ENCODE results near the gene GALNT9.
"Not testable (repeated sequence)": the region's sequence is repeated elsewhere in the genome, so short reads cannot be mapped to it uniquely, and the experiment has no call there.

Gene GALNT9

DNA sequence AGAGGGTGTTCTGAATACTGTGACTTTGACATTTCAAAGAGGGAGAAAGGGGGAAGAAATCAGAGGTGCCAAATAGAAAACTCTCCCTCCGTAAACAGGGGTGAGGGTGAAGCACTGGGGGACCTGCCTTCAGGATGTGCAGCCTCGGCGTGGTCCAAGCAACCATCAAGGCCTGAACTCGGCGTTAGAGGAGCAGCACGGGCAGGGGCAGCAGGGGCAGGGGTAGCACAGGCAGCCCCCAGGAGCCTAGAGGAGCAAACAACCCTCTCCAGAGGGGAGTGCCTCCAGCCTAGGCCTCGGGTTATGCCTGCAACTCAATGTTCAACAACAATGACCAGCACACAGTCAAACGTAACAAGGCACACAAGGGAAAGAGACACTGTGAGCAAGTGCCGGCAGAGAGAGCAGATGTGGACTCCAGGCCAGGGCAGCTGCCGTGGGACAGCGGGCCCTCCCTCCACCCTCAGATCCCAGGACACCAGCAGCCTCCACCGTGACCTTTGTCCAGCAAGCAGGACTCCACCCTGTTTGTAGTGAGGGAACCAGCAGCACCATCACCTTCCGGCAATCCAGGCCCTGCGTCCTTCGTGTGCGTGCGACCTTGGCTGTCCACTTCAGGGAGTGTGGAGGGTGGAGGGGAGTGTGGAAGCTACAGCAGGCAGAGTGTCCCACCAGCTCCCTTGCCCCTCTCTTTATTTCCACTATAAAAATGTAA lies 18.0 kb downstream of the GALNT9 start:
- DNase-seq, result no peak

DNA sequence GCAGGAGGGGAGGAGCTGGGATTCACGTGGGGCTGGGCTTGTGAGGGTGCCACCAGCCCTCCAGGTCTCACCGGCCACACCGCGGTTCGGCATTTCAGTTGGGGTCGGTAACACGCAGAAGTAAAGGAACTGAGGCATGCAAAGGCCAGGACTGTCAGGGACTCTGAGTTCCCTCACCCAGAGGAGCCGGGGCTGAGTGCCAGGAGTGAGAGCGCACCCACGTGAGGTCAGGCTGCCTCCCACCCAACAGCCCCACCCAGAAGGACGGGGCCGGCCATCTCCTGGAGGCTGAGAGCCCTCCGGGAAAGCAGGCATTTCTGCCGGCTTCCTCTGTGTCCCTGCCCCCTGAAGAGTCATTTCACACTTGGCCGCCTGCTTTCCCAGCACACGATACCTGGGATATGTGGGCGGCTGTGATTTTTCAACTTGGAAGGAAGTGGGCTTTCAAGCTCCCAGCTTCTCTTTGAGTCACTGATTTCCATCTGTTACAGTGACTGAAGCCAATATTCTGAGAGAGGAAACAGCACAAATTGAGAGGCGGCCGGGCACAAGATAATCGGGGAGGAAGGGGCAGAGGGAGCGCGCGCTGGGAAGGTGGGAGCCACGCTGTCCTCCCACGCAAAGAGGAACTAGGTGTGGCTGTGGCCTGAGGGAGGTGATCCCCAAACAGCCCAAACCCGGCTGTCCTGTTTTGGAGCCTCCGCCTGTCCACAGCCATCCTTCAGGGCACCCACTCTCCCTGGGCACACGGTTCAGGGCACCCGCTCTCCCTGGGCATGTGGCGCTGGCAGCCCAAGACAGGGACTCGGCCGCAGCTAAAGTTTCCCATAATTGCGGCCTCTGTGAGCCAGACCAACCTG lies 19.0 kb downstream of the GALNT9 start:
- DNase-seq, result no peak

DNA sequence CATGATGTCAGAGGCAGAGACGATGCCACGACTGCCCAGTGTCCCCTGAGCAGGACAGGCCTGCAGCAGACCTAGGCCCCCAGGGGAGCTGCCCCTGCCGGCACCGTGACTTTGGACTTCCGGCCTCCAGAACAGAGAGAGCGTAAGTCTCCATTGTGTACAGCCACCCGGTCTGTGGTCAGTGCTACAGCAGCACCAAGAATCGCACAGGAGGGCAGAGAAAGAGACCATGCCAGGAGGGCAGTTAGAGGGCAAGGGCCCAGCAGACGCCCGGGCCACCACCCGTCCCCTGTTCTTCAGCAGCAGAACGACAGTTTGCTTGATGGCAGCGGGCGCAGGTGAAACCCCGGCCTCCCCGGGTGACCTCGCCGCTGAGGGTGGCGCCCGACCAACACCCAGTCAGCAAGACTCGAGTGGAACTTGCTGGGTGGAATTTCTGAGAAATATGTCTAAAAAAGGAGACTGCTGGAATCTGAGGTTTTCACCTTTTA lies 19.7 kb downstream of the GALNT9 start:
- DNase-seq, result no peak

DNA sequence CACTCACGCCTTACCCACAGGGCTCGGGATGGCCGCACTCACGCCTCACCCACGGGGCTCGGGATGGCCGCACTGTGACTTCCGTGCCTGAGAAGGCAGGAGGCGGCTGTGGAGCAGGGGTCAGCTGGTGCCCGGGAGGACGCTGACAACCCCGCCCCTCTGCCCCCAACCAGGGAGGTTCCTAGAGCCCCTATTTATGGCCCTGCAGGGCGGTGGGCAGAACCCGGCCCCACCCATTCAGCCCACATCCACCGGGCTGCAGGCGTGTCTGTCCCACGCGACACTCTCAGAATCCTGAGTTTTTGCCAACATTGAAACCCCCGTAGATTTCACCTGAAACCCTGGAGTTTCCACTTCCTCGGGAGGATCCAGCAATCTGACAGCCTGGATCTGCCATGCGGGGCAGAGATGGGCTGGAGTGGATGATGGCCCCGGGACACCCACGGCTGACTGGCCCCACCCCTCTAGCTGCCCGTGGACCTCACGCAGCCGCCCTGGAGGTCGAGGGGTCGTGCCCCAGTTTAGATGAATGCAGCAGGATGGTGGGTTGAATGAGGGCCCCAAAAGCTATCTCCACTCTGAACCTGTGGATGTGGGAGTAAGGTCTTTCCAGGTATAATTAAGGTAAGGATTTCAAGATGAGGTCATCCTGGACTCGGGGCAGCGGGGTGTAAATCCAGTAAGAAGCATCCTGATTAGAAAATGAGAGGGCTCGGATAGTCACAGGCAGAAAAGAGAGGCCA lies 20.4 kb downstream of the GALNT9 start:
- DNase-seq, result no peak

DNA sequence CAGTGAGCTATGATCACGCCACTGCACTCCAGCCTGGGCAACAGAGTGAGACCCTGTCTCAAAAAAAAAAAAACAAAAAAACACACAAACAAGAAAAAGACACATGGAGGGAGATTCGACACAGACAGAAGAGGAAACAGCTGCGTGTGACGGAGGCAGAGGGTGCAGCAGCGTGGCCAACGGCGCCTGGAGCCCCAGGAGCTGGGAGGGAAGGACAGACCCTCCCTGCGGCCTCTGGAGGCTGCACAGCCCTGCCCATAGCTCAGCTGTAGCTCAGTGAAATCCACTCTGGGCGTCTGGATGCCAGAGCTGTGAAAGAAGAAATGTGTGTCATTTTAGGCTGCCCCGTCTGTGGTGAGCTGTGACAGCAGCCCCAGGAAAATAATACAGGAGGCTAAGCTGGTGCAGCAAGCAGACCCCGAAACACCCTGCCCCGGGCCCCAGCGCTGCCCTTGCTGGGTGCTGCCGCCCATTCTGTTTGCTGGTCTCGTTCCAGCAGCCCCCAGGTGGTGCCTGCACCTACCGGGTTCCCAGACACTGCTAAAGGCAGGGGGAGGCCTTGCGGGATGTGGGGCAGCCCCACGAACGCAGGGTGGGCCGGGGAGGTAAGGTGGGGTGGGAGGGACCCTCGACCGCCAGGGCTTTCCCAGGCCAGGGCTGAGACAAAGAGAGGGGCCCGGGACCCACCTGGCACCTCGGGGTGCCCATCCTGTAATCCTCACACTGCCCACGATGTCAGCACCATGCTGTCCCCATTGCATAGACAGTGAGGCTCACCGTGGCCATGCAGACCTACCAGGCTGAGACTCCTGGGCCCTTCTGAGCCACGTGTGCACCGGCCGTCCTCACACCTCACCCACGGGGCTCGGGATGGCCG lies 21.2 kb downstream of the GALNT9 start:
- DNase-seq, result no peak

DNA sequence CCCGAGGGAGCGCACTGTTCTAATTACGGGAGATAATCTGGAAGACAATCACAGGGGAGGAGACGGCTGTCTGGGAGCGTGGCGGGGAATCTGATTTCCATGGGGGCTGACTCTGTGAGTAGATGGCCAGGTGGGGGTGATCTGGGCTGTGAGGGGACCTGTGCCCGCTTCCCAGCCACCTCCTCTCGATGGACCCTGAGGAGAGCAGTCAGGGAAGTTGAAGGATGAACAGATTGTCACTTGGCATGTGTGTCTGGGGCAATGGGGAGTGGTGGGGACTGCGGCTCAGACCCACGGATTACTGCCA lies 22.6 kb downstream of the GALNT9 start:
- DNase-seq, result no peak

DNA sequence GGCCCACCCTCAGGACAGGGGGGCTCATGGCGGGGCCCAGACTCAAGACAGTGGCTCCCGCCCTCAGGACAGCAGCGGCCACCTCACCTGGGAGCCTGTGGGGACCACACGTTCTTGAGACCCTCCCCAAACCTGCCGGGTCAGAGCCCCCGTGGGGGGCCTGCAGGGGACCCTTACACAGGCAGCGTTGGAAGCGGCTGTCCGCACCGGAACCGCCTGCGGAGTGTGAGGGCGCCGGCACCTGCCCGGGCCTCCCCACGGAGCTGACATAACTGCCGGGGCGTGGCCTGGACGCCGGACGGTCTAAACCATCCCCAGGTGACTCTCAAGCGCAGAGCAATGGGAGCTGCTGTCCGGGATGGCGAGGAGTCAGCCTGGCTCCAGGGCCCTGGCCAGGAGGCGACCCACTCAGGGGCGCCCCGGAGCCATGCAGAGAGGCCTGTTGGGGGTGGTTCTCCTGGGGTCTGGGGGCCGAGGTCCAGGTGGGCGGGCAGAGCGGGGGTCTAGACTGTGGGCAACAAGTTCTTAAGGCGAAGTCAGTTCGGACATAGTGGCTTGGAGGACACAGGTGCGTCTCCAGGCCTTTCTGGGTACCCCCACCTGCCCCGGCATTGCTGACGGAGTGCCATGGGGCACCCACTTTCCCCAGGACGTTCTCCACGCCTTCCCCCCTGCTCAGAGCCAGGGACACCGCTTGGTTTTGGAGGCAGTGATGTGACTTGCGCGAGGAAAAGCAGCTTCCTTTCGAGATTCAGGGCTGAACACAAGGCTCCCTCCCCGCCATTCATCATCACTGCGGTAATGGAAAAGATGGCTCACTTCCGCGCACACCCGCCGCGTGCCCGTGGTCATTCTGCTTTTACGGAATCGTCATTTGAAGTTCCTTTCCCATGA lies 23.2 kb downstream of the GALNT9 start:
- no peak for DNase-seq

DNA sequence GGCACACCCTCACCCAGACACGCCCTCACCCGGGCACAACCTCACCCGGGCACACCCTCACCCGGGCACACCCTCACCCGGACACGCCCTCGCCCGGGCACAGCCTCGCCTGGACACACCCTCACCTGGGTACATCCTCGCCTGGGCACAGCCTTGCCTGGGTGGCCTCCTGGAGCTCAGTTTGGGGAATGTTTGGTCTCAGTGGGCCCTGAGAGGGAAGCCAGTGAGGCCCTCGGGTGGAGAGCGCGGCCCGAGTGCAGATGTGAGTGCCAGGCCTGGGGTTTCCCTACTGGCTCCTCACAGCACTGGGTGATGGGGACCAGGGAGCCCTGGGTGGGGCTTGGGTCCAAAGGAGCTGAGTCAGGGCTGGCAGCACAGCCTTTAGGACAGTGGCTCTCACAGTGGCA lies 23.8 kb downstream of the GALNT9 start:
- DNase-seq, result no peak

DNA sequence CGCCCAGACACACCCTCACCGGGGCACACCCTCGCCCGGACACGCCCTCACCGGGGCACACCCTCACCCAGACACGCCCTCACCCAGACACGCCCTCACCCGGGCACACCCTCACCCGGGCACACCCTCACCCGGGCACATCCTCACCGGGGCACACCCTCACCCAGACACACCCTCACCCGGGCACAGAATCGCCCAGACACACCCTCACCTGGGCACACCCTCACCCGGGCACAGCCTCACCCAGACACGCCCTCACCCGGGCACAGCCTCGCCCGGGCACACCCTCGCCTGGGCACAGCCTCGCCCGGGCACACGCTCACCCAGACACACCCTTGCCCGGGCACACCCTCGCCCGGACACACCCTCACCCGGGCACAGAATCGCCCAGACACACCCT lies 24.5 kb downstream of the GALNT9 start:
- not testable (repeated sequence) for DNase-seq

DNA sequence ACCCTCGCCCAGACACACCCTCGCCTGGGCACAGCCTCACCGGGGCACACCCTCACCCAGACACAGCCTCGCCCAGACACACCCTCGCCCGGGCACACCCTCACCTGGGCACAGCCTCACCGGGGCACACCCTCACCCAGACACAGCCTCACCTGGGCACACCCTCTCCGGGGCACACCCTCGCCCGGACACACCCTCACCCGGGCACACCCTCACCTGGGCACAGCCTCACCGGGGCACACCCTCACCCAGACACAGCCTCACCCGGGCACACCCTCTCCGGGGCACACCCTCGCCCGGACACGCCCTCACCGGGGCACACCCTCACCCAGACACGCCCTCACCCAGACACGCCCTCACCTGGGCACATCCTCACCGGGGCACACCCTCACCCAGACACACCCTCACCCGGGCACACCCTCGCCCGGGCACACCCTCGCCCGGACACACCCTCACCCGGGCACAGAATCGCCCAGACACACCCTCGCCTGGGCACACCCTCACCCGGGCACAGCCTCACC lies 25.5 kb downstream of the GALNT9 start:
- DNase-seq, result not testable (repeated sequence)

DNA sequence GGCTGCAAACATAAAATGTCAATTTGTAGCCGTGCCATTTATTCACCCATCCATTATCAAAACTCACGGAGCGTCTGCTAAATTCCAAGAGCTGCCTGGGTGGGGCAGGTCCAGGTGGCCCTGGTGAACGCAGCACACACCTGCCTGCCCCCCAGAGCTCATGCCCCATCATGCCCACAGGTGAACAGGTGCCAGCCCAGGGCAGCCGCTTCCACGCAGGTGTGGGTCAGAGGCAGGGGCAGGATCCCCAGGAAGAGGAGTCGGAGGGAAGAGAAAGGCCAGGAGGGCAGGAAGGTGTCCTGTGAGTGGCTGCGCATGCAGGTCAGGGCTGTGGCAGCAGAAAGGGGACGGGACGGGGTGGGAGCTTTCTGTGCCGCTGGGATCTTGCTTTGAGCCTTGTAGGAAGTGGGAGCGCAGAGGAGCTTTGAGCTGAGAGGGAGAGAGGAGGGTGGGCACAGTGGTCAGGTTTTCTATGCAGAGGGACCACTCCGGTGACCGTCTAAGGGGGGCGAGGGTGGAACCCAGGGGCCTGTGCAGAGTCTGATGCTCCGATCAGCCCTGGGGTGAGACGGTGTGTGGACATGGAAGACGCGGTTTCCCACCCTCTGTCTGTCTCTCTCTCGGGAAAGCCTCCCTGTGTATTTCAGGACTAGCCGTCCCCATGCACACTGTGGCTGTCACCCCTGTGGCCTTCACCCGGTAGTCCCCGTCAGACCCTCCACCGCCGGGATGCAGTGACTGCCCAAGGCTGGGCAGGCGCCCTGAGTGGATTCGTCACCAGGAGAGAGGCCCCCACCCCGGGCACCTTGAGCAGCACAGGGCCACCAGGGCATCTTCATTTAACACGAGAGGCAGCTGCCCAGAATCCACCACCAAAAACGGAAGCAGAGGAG lies 26.7 kb downstream of the GALNT9 start:
- DNase-seq, result no peak

DNA sequence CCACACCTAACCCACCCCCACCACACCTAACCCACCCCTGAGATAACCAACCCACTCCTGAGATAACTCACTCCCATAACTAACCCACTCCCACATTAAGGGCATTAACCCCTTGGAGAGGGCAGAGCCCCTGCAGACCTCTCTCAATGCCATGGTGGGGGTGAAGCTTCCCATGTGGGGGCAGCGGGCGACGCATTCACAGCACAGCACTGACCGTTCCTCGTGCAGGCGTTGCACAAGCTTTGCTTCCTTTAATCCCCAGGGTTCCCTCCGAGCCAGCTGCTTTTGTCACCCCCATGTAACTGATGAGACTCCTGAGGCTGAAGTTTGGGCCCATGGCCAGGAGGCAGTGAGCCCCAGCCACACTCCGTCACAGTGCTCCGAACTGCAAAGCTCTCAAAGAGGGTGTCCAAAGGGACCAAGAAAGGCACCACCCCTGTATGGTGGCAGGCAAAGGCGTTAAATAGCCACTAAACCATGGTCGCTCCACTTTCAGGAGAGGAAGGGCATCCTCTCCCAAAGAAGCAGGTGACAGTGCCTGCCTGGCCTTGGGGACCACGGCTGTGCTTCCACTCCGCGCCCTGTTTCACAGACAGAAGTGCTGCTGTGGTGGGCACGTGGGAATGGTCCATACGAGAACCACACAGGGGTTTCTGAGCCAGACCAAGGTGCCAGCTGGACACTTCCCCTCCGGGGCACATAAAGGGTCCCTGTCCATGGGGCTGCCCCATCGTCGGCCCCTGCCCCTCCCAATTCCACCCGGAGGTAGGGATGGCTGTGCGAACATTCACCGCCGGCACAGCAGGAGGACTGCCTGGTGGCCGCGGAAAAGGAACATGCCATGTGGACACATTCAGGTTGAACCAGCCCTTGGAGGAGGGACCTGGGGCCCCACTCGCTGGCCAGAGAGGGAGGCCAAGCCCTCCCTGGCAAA lies 28.3 kb downstream of the GALNT9 start:
- DNase-seq, result no peak

DNA sequence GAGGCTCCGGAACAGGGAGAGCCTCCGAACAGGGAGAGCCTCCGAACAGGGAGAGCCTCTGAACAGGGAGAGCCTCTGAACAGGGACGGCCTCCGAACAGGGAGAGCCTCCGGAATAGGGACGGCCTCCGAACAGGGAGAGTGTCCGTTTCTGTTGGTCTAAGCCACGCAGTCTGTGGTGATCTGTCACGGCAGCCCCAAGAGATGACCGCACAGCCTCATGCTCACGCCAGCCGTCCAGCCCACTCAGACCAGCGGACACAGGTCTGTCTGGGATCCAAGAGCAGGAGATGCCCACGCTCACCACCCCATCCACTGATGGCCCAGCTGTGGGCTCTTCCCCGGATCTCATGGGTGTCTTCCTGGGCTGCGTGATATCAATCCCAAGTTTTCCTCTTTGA lies 33.3 kb downstream of the GALNT9 start:
- no peak for DNase-seq

DNA sequence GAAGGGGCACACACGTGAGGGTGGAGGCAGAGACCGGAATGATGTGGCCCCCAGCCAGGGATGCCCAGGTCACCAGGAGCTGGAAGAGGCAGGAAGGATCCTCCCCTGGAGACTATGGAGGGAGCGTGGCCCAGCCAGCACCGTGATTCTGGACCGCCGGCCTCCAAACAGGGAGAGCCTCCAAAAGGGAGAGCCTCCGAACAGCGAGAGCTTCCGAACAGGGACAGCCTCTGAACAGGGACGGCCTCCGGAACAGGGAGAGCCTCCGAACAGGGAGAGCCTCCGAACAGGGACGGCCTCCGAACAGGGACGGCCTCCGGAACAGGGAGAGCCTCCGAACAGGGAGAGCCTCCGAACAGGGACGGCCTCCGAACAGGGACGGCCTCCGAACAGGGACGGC lies 33.8 kb downstream of the GALNT9 start:
- not testable (repeated sequence) for DNase-seq

DNA sequence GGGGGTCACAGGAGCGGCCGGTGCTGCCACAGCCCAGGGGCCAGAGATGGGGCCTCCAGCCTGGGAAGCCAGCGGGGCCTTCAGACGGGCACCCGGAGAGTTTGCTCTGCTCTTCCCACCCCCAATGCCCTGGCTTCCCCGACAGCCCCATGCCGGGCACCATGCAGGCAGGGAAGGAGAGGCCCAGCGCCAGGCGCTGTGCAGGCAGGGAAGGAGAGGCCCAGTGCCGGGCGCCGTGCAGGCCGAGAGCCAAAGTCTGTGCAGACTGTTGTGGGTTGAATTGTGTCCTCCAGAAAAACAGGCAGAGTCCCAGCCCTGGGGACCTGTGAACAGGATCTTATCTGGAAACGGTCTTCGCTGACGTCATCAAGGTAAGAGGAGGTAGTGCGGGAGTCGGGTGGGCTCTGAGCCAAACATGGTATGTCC lies 34.3 kb downstream of the GALNT9 start:
- no peak for DNase-seq

DNA sequence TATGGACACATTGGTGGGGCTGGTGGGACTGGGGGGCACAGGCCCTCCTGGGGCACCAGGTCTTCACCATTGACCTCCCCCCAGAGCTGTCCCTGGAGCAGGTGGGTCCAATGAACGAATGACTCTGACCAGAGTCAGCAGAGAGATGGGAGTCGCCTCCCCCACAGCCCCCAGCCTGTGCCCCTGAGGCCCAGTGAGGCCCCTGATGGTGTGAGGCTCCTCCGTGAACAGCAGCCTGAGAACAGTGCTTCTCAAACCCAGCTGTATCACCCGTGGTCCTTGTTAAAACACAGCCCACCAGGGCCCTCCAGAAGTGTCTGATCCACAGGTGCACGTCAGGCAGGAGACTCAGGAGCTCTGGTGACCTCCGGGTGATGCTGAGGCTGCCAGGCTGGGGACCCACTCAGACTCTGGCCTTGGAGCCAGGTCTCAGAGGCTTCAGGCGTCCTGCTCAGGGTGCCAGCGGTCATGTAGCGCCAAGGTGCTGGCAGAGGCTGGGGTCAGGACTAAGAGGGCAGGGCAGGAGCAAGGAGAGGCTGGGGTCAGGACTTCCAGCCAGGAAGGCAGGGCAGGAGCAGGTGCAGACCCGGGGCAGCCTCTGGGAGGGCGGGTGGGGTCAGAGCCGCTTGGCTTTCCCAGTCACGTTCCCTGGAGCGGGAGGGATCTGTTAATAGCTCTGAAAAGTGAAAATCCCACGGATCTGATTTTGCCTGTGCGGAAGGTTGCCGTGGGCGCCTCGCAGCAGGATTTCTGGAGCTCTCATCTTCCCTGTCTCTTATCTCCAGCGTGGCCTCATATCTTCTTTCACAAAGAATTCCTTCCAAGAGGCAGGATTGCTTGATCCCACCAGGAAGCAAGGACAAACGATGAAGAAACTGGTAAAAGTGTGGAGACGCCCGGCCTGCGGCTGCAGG lies 35.0 kb downstream of the GALNT9 start:
- DNase-seq, result no peak

DNA sequence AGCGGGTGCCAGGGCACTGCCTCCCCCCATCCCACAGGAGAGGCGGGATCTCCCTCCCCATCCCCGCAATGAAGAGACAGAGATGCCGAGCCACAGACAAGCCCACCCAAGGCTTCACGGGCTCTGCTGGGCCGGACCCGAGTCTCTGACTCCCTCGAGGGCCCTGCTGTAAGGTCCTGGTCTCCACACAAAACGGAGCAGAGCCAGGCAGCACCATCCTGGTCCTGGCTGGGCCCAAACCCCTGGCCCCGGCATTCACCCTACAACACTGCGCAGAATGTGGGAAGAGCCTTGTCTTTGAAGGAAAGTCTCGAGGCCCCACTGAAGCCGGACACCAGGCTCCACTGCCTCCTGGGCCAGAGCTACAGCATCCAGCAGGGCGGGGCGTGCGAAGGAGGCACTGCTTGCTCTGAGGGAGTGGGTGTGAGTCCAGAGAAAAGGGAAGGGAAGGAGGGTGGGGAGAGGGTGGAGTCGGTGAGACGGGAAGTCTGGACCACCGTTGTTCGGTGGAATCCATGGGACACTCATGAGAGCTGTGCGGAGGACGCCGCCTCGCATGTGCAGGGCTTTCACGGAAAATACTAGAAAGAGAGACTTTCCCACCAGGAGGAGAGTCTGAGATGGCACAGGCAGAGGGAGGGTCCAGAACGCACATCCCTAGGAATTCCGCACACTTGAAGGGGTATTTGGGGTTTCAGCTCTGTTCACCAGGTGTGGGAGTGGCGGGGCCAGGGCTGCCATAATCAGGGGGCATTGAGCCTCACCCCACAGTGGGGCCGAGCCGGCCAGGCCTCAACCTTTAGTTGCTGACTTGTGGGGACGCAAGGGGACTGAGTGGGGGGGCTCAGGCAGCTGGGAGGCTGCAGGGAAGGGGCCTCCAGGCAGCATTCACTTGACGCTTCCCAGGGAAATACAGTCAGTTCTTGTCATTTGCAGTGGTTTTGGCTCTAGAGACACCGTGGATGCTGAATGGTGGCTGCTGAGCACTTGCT lies 36.8 kb downstream of the GALNT9 start:
- no peak for DNase-seq
